Iris pigment epithelial cell (primary cell): ENCODE data around the gene IL17REL.
A peak's percentile ranks its signal among the peaks of the same experiment; 100 is the strongest.

Experiments used
- DNase-seq: peaks from one replicate; pipeline ENCODE4 v3.0.0-alpha.2; 2011; ENCODE audit warnings: low read depth

IL17REL gene

DNA sequence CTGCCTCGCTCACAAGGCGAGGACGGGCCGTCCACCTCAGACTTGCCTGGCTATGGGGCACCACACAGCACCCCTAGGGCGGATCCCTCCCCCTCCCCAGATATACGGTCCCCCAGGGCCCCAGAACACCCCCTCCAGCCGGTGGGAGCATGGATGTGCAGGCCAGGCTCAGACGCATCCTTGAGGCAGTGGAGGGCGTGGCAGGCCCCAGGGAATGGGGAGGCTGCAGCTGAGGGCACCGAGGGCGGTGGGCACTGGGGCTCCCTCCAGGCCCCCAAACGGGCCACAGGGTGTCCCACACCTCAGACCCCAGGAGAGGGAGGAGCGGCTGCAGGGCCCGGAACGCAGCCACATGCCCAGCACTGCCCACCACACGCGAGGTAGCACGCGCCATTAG, 33.5 kb upstream of the IL17REL start:
- DNase-seq: no peak

DNA sequence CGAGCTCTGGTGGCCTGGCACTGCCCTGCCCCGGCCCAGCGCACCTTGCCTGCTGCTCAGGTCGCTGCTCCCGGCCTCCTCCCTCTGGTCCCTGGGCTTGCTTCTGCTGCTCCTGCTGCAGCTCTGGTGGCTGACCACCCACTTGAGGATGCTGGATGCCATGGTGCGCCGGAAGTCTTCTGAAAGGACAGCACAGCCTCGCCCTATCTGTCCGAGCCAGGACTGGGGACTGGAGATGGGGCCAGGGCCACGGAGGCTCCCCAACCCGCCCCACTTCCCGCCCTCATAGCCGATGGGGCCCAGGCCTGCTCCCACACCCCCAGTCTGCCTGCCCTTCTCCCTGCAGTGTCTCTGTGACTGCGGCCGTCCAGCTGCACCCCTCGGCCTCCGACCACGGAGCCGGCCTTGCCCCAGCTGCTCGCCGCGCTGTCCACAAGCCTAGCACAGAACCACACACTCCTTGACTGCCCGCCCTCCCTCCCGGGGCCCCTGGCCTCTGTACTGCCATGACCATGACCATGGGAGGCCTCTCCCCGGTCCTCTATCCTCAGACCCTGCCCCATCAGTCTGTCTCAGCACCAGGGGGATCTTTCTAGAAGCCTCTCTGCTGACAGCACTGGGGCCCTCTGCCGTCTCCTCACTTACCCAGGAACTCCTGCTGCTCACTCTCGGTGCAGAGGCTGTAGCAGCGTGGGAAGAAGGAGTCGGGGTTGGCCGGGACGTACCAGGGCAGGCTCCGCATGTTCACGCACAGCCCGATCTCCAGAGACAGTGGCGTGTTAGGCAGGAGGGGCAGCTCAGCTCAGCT, 32.9 kb upstream of the IL17REL start:
- DNase-seq: no peak

DNA sequence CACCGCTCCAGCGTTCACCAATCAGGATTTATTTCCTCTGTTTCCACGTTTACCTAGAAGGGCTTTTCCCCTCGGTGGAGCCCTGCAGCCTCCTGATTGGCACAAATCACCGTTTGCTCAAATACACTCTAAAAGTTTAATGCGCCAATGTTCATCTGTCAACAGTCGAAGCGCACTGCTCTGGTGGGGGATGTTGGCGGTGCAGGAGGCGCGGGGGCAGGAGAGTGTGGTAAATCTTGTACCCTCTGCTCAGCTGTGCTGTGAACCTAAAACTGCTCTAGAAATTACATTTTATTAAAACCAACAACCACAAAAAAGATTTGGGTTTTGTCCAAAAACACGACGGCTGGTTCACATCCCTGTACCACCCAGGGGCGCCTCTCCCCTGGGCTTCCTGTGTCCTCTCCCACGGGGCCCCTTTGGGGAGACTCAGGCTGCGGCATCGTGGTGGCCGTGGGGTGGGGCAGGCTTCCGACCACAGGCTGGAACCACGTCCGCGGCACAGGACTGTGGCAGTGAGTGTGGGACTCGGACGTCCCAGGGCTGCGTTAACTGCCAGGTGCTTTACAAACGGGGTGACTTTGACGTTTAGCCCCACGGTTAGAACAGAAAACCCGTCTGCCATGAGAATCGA, 32.0 kb upstream of the IL17REL start:
- no peak for DNase-seq

DNA sequence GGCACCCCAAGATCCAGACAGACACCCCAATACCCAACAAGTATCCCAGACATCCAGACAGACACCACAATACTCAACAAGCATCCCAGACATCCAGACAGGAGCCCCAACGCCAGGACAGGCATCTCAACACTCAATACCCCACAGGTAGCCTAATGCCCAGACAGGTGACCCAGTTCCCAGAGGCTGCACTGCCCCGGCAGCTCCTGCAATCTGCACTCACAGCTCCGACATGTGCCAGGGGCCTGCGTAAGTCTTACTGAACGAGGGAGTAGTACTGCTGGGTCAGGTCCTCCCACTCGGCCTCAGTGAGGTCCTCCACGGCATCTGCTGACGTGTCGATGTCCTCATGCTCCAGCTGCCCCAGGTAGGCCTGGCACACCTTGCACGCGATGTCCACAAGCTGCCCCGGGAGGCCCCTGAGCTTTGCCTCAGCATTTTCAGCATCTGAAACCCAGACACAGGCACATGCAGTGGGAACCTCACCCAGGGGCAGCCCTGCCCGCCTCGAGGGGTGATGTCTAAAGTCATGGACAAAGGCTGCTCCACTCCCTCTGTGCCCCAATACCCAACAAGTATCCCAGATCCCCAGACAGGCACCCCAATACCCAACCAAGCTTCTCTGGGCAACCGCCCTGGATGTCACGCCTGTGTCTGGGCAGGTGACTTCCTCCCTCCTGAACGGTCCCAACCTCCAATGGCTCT, 28.9 kb upstream of the IL17REL start:
- no peak for DNase-seq

DNA sequence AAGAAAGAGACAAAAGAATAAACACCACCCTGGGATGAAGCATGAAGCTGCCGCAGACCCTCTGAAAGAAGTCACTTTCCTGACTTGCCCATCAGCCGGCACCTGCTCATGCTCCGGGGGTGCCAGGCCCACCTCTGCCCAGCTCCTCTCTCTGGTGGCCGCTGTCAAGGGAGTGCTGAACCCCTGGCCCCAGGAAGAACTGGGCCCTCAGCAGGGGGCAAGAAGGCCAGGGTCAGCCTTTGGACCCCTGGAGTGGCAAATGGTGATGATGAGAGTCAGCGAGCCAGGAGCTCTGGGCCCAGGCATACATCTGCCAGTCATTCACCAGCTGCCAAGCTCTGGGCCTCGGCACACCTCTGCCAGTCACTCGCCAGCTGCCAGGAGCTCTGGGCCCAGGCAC, 28.2 kb upstream of the IL17REL start:
- no peak for DNase-seq

DNA sequence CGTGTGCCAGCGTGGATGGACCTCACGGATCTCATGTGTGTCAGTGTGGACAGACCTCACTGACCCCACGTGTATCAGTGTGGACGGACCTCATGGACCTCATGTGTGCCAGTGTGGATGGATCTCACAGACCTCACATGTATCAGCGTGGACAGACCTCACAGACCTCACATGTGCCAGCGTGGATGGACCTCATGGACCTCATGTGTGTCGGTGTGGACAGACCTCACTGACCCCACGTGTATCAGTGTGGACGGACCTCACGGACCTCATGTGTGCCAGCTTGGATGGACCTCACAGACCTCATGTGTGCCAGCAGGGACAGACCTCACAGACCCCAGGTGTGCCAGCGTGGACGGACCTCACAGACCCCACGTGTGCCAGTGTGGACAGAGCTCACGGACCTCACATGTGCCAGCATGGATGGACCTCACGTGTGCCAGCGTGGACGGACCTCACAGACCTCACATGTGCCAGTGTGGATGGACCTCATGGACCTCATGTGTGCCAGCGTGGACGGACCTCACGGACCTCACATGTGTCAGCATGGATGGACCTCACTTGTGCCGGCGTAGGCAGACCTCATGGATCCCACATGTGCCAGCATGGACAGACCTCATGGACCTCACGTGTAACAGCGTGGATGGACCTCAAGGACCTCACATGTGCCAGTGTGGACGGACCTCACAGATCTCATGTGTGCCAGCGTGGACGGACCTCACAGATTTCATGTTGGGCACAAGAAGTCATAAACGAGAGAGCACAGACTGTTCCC, 27.3 kb upstream of the IL17REL start:
- DNase-seq: no peak

DNA sequence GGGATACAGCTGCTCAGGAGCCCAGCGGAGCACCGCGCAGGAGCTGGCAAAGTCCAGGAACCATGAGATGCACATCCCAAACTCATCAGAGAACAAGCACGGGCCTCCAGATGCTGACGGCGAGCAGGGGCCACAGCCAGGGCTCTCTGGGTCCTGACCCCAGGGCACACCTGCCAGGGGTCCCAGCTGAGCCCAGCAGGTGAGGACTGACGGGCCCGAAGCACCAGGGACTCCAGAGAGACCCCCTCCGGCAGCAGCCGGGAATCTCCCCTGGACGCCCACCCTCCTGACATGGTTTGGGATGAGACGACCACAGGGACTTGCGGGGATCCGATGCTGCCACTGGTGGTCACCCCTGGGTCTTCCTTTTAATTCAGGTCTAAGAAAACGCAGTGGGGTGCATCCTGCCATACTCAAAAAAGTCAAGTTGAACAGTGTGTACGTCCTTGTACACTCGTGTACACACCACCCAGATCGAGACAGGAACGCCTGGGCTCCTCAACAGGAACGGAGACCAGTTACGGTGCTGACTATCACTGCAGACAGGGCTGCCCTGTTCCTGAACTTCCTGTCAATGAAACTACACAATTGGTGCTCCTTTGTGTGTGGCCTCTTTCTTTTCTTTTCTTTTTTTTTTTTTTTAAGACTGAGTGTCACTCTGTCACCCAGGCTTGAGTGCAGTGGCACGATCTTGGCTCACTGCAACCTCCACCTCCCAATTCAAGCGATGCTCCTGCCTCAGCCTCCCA, 23.6 kb upstream of the IL17REL start:
- DNase-seq: no peak

DNA sequence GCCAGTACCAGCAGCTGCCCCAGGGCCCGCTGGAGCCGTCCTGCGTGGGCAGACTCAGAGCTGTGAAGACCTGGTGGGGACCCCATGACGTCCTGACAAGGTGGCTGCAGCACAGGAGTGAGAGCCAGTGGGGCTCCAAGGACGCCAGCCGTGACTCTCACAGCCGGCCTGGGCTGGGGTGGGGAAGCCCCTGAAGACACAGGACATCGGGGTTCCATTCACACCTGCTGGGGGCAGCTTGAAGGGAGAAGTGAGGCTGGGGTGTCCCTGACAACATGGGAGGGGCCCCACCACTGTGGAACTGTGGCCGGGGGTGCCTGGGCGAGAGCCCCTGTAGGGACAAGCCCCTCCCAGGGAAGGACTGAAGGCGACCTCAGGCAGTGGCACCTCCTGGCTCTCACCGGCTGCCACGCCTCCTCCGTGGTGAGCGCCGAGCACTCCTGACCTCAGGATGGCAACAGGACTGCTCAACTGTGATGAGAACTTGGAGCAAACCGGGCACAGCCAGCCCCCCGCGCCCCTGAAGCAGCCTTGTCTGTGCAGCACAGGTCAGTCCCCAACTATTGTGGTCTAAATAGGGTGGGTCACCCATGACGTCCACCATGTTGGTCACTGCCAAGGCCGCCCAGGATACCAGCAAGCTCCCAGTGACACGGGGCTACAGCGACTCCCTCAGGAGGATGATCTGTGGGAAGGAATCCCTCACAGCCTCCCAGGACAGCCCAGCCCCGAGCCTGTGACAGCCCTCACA, 22.7 kb upstream of the IL17REL start:
- DNase-seq: no peak

DNA sequence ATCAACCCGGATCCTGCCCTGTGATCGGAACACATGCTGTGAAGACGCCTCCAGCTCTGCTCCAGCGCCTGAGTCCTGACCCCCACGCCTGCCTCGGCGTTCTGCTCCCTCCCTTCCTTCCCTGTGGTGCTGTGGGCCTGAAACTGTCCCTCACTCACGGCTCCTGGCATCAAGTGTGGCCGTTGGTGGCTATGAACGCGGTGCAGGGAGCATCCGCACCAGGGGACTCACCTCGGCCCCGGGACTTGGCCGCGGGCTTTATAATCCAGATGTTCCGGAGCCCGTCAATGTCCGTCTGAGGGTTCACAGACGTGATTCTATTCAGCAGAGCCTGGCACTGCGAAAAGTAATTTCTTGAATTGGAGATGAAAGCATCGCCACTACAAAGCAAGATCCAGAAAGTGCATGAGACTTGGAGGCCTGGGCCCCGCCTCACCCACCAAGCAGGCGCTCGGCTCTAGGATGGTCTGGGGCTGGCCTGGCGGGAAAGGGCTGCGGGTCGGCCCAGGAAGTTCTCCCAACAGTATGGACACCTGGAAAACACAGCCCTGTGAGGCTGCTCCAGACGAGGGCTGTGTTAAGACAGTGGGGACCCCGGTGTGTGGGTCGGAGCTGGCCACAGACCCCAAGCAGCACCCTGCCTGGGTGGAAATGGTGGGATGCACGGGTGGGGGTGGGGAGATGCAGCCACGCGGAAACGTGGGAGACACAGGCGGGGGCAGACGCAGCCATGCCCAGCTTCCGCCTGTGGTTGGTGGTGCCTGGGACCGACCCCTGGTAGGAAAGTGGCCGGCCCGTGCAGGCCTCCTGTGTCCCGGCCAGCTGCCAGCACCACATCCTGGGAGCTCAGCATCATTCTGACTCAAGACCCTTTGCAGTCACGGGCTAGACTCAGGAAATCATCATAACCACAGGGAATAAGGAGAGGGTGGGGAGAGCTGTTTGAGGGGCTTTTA, 21.8 kb upstream of the IL17REL start:
- peak; percentile 7 for DNase-seq

DNA sequence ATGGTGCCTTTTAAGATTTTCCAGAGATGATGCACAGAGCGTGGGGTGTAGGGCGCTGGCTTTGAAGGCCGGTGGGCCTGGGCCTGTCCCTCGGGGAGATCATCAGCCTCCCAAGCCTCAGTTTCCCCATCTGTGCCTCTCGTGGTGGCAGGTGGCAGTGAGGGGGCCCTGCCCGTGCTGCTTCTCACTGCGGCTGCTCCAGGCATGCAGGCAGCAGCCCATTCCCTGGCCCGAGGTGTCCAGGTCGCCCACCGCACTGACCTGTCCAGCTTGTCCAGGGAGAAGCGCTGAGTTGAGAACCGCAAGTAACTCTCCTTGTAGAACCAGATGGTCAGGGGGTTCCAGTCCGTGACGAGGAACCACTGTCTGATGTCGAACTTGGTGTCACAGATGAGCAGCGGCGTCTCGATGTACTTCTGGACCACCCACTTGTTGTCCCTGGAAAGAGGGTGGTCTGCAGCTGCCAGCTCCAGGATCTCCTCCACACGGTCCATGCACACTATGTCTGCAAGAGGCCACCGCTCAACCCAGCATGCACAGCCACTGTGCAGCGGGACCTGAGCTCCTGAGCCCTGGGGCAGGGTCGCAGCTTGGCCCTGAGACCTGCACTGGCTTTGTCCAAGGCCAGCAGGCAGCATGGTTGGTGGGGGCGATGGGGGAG, 20.5 kb upstream of the IL17REL start:
- DNase-seq: no peak

DNA sequence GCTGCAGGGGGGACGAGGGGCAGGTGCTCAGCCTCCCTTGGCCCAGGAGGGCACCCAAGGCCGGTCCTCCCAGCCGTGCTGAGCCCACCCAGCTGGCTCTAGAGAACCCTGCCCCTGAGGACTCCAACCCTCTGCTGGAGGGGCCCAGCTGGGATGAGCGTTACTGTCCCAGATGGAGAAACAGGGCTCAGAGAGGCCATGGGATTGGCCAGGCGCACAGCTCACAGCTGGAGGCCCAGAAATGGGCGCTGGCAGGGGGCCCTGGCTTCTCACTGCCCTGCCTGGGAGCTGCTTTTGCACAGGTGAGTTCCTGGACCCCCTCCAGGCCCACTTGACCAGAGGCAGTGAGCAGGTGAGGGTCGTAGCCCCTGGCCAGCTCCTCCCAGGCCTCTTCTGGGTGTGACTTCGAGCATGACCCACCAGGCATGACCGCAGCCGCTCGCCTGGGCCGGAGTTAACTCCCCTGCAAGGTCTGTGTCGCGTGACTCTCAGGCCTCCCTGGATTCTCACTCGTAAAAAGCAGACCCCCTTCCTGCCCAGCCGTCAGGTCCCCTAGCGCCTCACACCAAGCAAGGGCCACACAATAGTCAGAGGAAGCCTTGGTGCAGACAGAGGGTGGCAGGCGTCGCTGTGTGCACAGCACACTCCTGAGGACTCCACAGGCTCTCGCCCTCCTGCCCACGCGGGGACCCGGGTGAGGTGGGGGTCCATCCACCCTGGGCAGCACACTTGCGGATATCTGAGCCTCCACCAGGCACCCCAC, 19.7 kb upstream of the IL17REL start:
- DNase-seq: no peak

DNA sequence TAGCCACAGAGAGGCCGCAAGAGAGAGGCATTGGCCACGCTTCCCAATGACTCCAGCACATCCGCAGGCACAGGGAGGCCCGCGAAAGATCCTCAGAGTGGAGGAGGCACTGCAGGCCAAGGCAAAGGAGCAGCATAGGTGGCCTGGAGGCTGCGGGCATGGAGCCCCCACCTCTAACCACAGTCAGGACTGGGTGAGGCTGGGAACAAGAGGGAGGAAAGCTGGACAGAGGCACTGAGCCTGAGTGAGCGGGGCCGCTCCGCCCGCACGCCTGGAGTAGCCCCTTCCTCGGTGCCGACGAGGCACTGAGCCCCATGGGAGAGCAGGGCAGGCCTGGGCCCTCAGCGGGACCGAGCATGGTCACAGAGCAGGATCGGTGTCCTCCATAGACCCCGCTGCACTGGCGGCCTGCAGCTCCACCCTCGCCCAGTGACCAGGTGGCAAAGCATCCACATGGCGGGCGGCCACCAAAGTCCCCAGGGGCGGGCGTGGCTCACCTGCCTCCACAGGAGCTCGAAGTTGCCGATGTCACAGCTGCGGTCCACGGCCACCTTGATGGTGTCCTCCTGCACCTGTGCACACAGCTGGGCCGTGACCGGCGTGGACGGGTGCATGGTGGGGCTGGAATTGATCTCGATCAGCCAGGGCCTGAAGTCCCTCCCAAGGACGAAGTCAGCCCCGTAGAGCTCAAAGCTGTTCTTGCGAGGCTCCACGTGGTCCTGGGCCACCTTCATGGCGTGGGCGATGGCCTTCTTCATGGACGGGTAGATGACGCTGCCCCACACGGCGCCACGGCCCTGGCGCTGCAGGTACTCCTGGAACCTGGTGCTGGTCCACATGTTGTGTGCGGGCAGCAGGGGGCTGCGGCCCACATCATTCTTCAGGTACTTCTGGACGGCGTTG, 18.9 kb upstream of the IL17REL start:
- DNase-seq: no peak

DNA sequence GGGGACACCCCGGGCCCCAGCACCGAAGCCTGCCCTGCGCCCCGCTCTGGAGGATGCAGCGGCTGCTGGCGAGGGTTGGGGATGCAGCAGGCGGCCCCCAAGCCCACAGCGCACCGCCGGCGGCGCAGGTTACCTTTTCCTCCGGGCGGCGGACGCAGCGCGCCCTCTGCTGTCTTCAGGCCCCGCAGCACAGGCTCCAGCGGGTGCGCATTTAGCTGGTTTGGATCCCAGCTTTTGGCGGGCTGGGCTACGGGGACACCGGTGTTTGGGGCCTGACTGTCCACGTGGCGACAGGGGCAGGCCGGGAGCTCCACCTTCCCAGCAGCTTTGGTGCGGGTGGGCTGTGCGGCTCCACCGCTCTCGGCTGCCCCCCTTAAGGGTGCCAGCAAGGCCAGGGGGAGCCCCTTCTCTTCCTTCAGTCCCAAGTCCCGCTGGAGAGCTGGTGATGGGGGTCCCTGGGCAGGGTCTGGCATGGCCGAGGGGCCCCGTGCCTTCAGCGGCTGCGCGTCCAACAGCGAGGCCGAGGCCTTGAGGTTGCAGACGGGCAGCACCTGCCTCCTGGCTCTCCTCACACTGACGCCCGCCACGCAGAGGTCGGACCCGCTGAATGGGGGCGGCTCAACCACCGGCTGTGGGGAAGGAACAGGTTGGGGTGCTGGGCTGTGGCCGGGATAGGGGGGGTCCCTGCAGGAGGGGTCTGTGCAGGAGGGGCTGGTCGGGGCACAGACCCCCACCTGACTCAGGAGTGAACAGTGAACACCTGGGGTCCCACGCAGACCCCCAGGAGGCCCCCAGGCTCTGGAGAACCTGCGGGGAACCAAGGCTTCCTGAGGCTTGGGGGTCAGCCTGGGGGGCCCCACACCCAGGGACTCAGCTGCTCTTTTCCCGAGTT, 18.0 kb upstream of the IL17REL start:
- peak; percentile 69 for DNase-seq

DNA sequence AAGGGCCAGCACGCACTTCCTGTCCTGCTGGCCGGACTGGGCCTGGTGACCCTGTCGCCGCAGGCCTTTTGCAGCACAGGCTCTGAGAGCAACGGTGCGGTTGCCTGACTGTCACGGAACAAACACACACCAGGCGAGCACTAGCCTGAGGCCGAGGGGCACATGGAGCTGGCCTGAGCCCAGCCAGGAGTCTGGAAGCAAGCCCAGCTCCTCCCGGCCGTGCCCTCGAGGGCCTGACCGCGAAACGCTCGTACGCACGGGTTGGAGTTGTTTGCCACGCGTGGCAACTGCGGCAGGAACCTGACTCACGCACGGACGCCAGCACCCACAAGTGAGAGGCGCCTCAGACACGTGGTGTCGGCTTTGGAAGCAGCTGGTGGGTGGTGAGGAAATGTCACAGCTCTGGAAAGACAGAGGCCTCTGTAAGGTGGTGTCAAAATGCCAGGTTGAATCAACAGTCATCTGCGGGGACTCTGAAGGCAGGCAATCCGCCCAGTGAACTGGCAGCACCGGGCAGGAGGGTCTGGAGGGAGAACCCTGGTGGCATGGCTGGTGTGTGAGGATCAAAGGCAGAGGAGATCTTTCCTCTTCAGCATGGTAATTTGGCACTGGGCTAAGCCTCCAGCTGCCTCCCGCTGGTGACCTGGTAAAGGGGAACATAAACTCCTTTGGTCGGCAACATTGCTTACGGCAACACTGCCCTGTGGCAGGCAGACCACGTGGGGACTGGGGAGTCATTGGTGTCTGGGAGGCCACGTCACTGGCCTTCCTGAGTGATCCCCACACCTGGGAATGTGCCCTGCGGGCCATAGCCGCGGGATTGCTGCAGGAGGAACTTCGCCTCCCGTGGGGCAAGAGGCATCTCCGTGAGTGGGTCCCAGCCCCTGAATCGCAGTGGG, 15.3 kb upstream of the IL17REL start:
- DNase-seq: peak; percentile 10

DNA sequence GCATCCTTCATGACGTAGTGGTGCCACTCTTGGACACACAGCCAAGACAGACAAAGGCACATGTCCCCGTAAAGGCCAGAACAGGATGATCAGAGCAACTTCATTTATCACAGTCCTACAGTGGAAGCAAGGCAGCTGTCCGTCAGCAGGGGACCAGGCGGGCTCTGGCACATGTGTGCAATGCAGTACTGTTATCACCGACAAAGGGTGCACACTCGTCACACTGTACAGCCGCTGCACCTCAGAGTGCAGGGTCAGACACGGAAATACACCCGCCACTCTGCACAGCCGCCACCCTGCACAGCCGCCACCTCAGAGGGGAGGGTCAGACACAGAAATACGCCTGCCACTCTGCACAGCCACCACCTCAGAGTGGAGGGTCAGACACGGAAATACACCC, 13.4 kb upstream of the IL17REL start:
- no peak for DNase-seq
